CD14-positive monocyte (primary cell): Measurements from ENCODE around the gene HORMAD2. TPM values are rescaled to one million over a fixed set of nuclear protein-coding genes. Genes with fewer than 3 reads are reported as not detected.
A peak's percentile ranks its signal among the peaks of the same experiment; 100 is the strongest.

ENCODE experiments used
- DNase-seq, 3 donors: peaks; one replicate each; pipeline ENCODE4 v3.0.0-alpha.2; 2011 to 2022
- H2AFZ ChIP-seq: 2 replicates; pipeline ENCODE4 v1.6.0; 2012; ENCODE audit warnings: mild to moderate bottlenecking, low read depth, low read length, inconsistent platforms; ENCODE audit not compliant: insufficient read depth, poor library complexity, severe bottlenecking
- H3K27ac ChIP-seq, 2 donors: 1 replicate in 1 of 2; 2 replicates in 1 of 2; pipeline ENCODE4 v1.5.1; 2012 to 2013; ENCODE audit warnings: low read length in 2 of 2, control low read depth in 1 of 2, inconsistent platforms in 1 of 2, low read depth in 1 of 2, mild to moderate bottlenecking in 1 of 2
- H3K27me3 ChIP-seq, 2 donors: one replicate each; pipeline versions ENCODE4 v1.6.0 to v1.6.1; 2011 to 2013; ENCODE audit warnings: low read length in 2 of 2; ENCODE audit not compliant: control insufficient read depth in 2 of 2, insufficient read depth in 2 of 2
- H3K36me3 ChIP-seq, 2 donors: replicated peaks in 1 of 2; 1 replicate in 1 of 2; 2 replicates in 1 of 2; pipeline versions ENCODE4 v1.5.1 to v1.6.1; 2012 to 2013; ENCODE audit warnings: low read length in 2 of 2, control low read depth in 1 of 2, inconsistent platforms in 1 of 2, mild to moderate bottlenecking in 1 of 2; ENCODE audit not compliant: insufficient read depth in 2 of 2, control insufficient read depth in 1 of 2
- H3K4me1 ChIP-seq, 2 donors: 1 replicate in 1 of 2; 2 replicates in 1 of 2; pipeline versions ENCODE4 v1.5.1 to v1.6.1; 2012 to 2013; ENCODE audit warnings: low read length in 2 of 2, control low read depth in 1 of 2, inconsistent platforms in 1 of 2, mild to moderate bottlenecking in 1 of 2, moderate library complexity in 1 of 2; ENCODE audit not compliant: insufficient read depth in 2 of 2, control insufficient read depth in 1 of 2
- H3K4me2 ChIP-seq: replicated peaks from 2 replicates; pipeline ENCODE3; 2012; ENCODE audit warnings: low read length, moderate library complexity, mild to moderate bottlenecking; ENCODE audit not compliant: poor library complexity, severe bottlenecking; ENCODE audit errors: extremely low read depth
- H3K4me3 ChIP-seq, 3 experiments: fragments of 200-600 bp in 1 of 3; sonication (generic) in 1 of 3; replicated peaks in 1 of 3; 1 replicate in 2 of 3; 2 replicates in 1 of 3; pipeline ENCODE4 v1.5.1; 2011 to 2013; ENCODE audit warnings: low read length in 3 of 3, mild to moderate bottlenecking in 3 of 3, control low read depth in 2 of 3, low read depth in 2 of 3, inconsistent platforms in 1 of 3, moderate library complexity in 1 of 3
- H3K79me2 ChIP-seq: 2 replicates; pipeline ENCODE4 v1.6.0; 2012; ENCODE audit warnings: mild to moderate bottlenecking, control low read depth, inconsistent platforms, low read length, moderate library complexity; ENCODE audit not compliant: insufficient read depth
- H3K9ac ChIP-seq: 2 replicates; pipeline ENCODE4 v1.6.0; 2017; ENCODE audit warnings: low read length, mild to moderate bottlenecking; ENCODE audit not compliant: insufficient read depth, poor library complexity, severe bottlenecking
- H3K9me3 ChIP-seq, 2 donors: replicated peaks in 1 of 2; 1 replicate in 1 of 2; 2 replicates in 1 of 2; pipeline versions ENCODE4 v1.5.1 to v1.6.1; 2012 to 2013; ENCODE audit warnings: low read length in 2 of 2, control low read depth in 1 of 2; ENCODE audit not compliant: control insufficient read depth in 1 of 2, insufficient read depth in 1 of 2
- H4K20me1 ChIP-seq: 2 replicates; pipeline ENCODE4 v1.6.0; 2012; ENCODE audit warnings: mild to moderate bottlenecking, low read length, control low read depth, moderate library complexity; ENCODE audit not compliant: insufficient read depth
- H3K27ac Mint-ChIP-seq, 7 donors: one replicate each; pipeline ENCODE4 v1.8.0; 2020; ENCODE audit warnings: mild to moderate bottlenecking in 7 of 7, mixed read lengths in 7 of 7, moderate library complexity in 6 of 7, inconsistent platforms in 2 of 7
- H3K27me3 Mint-ChIP-seq, 3 donors: one replicate each; pipeline ENCODE4 v1.8.0; 2021 to 2022; ENCODE audit warnings: low read depth in 3 of 3, mild to moderate bottlenecking in 3 of 3, mixed read lengths in 3 of 3, moderate library complexity in 3 of 3, inconsistent platforms in 1 of 3
- H3K36me3 Mint-ChIP-seq, 2 donors: one replicate each; pipeline ENCODE4 v1.8.0; 2020; ENCODE audit warnings: mixed read lengths in 2 of 2, inconsistent platforms in 1 of 2, mild to moderate bottlenecking in 1 of 2
- H3K4me1 Mint-ChIP-seq: one replicate; pipeline ENCODE4 v1.8.0; 2020; ENCODE audit warnings: mild to moderate bottlenecking, mixed read lengths
- H3K4me3 Mint-ChIP-seq, 2 donors: one replicate each; pipeline ENCODE4 v1.8.0; 2020; ENCODE audit warnings: mild to moderate bottlenecking in 2 of 2, mixed read lengths in 2 of 2, moderate library complexity in 1 of 2
- H3K9me3 Mint-ChIP-seq, 7 donors: one replicate each; pipeline ENCODE4 v1.8.0; 2020 to 2022; ENCODE audit warnings: mixed read lengths in 7 of 7, mild to moderate bottlenecking in 6 of 7, moderate library complexity in 6 of 7, inconsistent platforms in 2 of 7
- WGBS: methylation state at CpG from one replicate; pipeline ENCODE4 v1.1.5; 2013; ENCODE audit warnings: missing lambda C conversion rate; ENCODE audit not compliant: insufficient coverage; 5-methylcytosine and 5-hydroxymethylcytosine counted together
- intact Hi-C, 2 donors: fragments of 100-400 bp; cut with micrococcal nuclease; formaldehyde crosslinking; loops; one replicate each; pipeline versions ENCODE4 v1.15.0 to v1.15.1; 2023
- polyA plus RNA-seq, 3 donors: library from polyadenylated mRNA; depleted of rRNA in 1 of 3; unstranded in 2 of 3; stranded (reverse) in 1 of 3; fragments of 300-500 nt in 2 of 3; fragments of >200 nt in 1 of 3; fragmentation: Illumina TruSeq in 2 of 3; gene quantifications; 1 replicate in 2 of 3; 2 replicates in 1 of 3; pipeline ENCODE4 v1.2.3, GENCODE V29; 2012 to 2021
- TF ChIP-seq, protein P1 (sequence below): fragments of 200-600 bp; IDR thresholded peaks from one replicate; pipeline ENCODE4 v1.8.0; 2022; ENCODE audit warnings: antibody characterized with exemption, mild to moderate bottlenecking

Gene HORMAD2
- polyA plus RNA-seq, 3 donors, result not detected

- Histone ChIP-seq H2AFZ (no peak overlapping the region), H3K9me3 (no peaks in the 10 kb centered on the region), H3K4me2 (no peak overlapping the region), H3K4me3 (no peak overlapping the region), H3K9ac (no peak overlapping the region), H3K79me2 (no peaks in the 10 kb centered on the region), H3K27ac (no peak overlapping the region), H3K4me1 (peaks cover 31 to 39% of the 10 kb centered on the region in 2 donors), H4K20me1 (no peaks in the 10 kb centered on the region), H3K27me3 (peaks cover 0 to 15% of the 10 kb centered on the region in 2 donors), H3K36me3 (no peaks in the 10 kb centered on the region)
- TF ChIP-seq, protein P1, sequence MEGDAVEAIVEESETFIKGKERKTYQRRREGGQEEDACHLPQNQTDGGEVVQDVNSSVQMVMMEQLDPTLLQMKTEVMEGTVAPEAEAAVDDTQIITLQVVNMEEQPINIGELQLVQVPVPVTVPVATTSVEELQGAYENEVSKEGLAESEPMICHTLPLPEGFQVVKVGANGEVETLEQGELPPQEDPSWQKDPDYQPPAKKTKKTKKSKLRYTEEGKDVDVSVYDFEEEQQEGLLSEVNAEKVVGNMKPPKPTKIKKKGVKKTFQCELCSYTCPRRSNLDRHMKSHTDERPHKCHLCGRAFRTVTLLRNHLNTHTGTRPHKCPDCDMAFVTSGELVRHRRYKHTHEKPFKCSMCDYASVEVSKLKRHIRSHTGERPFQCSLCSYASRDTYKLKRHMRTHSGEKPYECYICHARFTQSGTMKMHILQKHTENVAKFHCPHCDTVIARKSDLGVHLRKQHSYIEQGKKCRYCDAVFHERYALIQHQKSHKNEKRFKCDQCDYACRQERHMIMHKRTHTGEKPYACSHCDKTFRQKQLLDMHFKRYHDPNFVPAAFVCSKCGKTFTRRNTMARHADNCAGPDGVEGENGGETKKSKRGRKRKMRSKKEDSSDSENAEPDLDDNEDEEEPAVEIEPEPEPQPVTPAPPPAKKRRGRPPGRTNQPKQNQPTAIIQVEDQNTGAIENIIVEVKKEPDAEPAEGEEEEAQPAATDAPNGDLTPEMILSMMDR, result no peak
- peaks cover 0 to 5% (median 0%) of the 10 kb centered on the region in 7 donors for H3K9me3 Mint-ChIP-seq
- intact Hi-C loops, result loop anchor here in 1 of 2 donors (5.0 kb wide), 1 partner anchor 34 kb away; no protein-coding TSS in a partner anchor
- no peak for DNase-seq
- H3K4me3 Mint-ChIP-seq, result no peak overlapping the region
- H3K27me3 Mint-ChIP-seq, result peaks cover 23 to 31% (median 26%) of the 10 kb centered on the region in 3 donors
- H3K27ac Mint-ChIP-seq, result peak overlapping the region in 3 of 7 donors; percentile 24 to 64 (median 30)
- H3K36me3 Mint-ChIP-seq, result no peaks in the 10 kb centered on the region
- peaks cover 34% of the 10 kb centered on the region for H3K4me1 Mint-ChIP-seq
- 91% methylated on average over 7 of the region's 10 CpGs for WGBS
Observed at GRCh38 chr22:30216710-30217109, 136.4 kb downstream of the HORMAD2 start.

DNA sequence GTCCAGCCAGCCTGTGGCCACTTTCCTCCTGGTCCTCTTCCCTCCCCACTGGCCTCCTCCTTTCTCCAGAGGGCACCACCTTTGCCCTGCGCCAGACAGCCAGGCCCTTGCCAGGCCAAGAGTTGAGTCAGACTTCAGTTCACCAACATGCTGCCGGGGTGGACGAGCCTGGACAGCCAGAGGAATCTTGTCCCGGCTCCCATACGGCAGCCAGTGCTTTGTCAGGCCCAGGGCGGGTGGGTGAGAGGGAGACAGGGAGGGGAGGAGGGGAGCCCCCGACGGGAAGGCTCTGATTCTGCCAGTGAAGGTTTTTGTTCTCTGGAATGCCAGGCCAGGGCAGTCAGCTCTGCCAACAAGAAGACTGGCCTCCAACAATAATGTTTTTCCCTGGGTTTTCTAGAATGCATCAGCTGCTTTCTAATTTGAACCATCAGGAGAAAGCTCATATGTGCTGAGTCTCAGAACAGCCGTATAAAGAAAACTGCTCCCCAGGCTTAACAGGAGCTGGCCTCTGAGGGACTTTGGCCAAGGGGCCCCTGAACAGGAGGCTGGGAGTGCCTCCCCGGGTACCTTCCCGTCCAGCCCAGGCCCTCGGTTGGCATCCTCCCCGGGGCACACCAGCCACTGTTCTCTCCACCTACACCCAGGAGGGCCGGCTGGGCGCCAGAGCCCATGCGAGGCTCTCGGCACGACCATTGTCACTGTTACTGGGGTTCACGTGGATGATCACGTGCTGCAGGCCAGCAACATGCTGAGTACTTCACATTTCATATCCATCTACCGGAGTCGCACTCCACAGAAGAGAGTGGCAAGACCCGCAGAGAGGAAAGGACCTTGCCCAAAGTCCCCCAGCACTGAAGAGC, 137.7 kb downstream of the HORMAD2 start:
- no peak overlapping the region for H3K4me3 Mint-ChIP-seq
- no peaks in the 10 kb centered on the region for H3K9me3 ChIP-seq
- 96% methylated on average over 18 of the region's 23 CpGs for WGBS
- H3K27ac Mint-ChIP-seq, result peak overlapping the region in 1 of 7 donors; percentile 26
- no peaks in the 10 kb centered on the region for H3K79me2 ChIP-seq
- no peak for DNase-seq
- H3K4me1 ChIP-seq, result peaks cover 19 to 27% of the 10 kb centered on the region in 2 donors
- no peaks in the 10 kb centered on the region for H4K20me1 ChIP-seq
- no peak overlapping the region for H3K4me3 ChIP-seq
- no peak overlapping the region for H2AFZ ChIP-seq
- no peak overlapping the region for H3K4me2 ChIP-seq
- TF ChIP-seq, protein P1, result no peak
- H3K4me1 Mint-ChIP-seq, result peaks cover 22% of the 10 kb centered on the region
- H3K27me3 ChIP-seq, result peaks cover 0 to 20% of the 10 kb centered on the region in 2 donors
- H3K36me3 Mint-ChIP-seq, result no peaks in the 10 kb centered on the region
- H3K36me3 ChIP-seq, result no peaks in the 10 kb centered on the region
- H3K27ac ChIP-seq, result no peak overlapping the region
- intact Hi-C loops, result loop anchor here in 1 of 2 donors (5.0 kb wide), 1 partner anchor 36 kb away; no protein-coding TSS in a partner anchor
- H3K9me3 Mint-ChIP-seq, result peaks cover 0 to 5% (median 0%) of the 10 kb centered on the region in 7 donors
- peaks cover 31 to 35% (median 33%) of the 10 kb centered on the region in 3 donors for H3K27me3 Mint-ChIP-seq
- no peak overlapping the region for H3K9ac ChIP-seq
